Dendritic cell treated with granulocyte-macrophage colony-stimulating factor and Interleukin-4, amounts not matched to agents 40 ng/mL and 50 ng/mL, for 4 days (primary cell): ENCODE results near the gene MYOM3.

ENCODE experiments used
- H3K27ac Mint-ChIP-seq: one replicate; pipeline ENCODE4 v1.8.0; 2022; ENCODE audit warnings: mild to moderate bottlenecking, mixed read lengths
- H3K27me3 Mint-ChIP-seq: one replicate; pipeline ENCODE4 v1.8.0; 2022; ENCODE audit warnings: mild to moderate bottlenecking, mixed read lengths
- H3K36me3 Mint-ChIP-seq: one replicate; pipeline ENCODE4 v1.8.0; 2022; ENCODE audit warnings: low read depth, mixed read lengths
- H3K4me1 Mint-ChIP-seq: one replicate; pipeline ENCODE4 v1.8.0; 2022; ENCODE audit warnings: low read depth, mixed read lengths
- H3K4me3 Mint-ChIP-seq: one replicate; pipeline ENCODE4 v1.8.0; 2022; ENCODE audit warnings: mild to moderate bottlenecking, moderate library complexity, mixed read lengths
- H3K9me3 Mint-ChIP-seq: one replicate; pipeline ENCODE4 v1.8.0; 2022; ENCODE audit warnings: mixed read lengths
- intact Hi-C: fragments of 100-400 bp; cut with micrococcal nuclease; formaldehyde crosslinking; loops from one replicate; pipeline ENCODE4 v1.15.0; 2022

MYOM3 gene

DNA sequence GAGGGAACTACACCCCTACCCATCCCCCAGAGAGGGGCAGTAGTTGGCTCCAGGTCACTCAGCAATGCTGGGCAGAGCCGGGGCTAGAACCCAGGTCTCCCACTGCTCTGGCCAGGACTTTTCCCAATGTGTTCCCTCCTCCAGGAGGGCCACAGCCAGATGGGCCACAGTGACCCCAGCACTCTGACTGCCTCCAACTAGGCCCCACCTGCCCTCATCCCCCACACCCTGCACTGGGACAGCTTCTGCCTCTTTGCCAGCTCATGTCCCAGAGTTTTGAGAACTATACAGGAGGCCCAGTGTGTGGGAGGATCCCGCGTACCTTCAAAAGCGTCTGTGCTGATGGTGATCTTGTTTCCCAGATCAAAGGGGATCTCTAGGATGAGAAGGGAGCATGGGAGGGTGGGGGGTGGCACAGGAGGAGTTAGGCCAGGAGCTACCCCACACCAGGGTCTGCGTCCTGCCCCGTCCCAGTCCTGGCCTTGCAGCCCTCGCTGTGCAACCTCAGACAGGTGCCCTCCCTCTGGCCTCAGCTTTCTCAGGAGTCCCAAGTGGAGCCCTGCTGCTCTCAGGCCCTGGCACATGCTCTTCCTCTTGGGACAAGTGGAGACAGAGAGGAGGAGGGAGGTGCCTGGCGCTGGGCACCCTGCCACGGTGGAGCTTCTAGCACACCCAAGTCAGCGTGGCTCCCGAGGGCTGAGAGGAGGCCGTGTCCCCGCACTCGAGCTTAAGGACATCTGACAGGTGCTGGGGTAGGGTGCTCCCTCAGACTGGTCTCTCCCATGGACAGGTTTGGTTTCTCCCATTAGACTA is 22.0 kb downstream of the MYOM3 start:
- Mint-ChIP-seq H3K9me3 (no peaks in the 10 kb centered on the region), H3K27me3 (peaks cover 3% of the 10 kb centered on the region)

DNA sequence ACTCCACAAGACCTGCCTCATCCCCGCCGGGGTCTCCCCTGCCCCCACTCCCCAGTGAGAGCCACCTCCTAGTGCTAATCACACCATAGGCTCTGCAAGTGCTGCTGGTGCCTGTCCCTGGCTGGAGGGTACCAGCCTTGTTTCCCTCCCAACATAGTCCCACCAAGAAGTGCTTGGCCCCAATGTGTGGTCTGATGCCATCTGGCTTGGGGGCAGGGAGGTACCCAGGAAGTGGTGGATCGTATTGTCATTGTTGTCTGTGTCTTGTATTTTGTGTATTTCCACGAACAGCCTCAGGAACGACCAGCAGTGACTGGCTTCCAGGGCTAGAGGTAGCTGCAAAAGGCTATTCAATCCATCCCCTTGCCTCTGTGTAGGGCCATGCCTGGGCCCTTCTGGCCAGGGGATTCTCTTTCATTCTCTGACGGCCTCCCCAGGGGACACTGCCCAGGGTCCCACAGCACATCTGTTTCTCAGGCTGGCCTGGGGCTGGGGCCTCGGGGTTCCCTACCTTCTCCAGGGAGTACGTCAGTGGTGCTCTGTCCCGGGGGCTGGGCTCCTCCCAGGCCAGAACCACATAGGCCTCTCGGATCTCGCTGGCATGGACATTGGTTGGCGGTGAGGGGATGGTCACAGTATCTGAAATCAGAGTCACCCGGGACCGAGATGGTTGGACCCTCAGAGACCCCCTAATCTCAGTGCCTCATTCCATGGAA is 22.8 kb downstream of the MYOM3 start:
- H3K9me3 Mint-ChIP-seq = no peaks in the 10 kb centered on the region
- intact Hi-C loops = no loop called here
- H3K27me3 Mint-ChIP-seq = peaks cover 1% of the 10 kb centered on the region
- no peak overlapping the region for H3K27ac Mint-ChIP-seq
- H3K36me3 Mint-ChIP-seq = no peaks in the 10 kb centered on the region
- H3K4me1 Mint-ChIP-seq = no peaks in the 10 kb centered on the region
- no peak overlapping the region for H3K4me3 Mint-ChIP-seq

More for the DNA sequence above, 22.0 kb downstream of the MYOM3 start:
- Mint-ChIP-seq H3K36me3 (no peaks in the 10 kb centered on the region), H3K27ac (no peak overlapping the region), H3K4me1 (no peaks in the 10 kb centered on the region), H3K4me3 (no peak overlapping the region)
- intact Hi-C loops = no loop called here

DNA sequence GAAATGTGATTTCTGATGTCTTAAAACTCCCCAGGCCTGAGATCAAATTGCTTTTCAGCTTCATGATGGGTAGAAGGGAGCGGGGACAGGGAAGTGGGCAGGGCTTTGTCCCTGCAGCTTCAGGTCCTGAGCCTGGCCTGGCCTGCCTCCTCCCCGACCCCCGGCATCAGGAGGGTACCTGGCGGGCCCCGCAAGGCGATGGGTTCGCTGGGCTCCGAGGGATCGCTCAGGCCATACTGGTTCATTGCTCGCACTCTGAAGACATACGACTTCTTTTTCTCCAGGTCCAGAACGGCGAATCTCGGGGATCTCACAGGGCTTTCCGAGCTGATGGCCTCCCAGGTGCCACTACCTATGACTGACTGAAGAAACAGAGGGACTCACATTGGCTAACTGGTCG is 25.5 kb downstream of the MYOM3 start:
- no peak overlapping the region for H3K4me3 Mint-ChIP-seq
- no peaks in the 10 kb centered on the region for H3K36me3 Mint-ChIP-seq
- H3K27ac Mint-ChIP-seq = no peak overlapping the region
- intact Hi-C loops = no loop called here
- no peaks in the 10 kb centered on the region for H3K9me3 Mint-ChIP-seq
- H3K27me3 Mint-ChIP-seq = peaks cover 1% of the 10 kb centered on the region
- H3K4me1 Mint-ChIP-seq = no peaks in the 10 kb centered on the region

DNA sequence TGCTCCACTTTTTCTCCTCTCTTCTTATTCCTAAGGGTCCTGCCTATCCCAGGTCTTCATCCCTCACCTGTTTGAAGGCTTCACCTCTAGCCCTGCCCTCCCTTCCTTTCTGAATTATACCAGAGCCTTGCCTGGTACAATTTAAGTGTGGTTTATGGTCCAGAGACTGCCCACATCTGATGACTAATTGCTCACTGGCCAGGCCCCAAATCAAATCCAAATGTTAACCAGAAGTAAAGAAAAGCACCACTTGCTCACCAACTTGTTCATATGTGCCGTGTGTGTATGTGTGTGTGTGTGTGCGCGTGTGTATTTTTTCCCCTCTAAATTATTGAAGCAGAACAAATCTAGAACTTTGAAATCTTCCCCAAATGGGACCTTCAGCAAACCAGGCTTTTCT is 26.4 kb downstream of the MYOM3 start:
- Mint-ChIP-seq H3K27ac (no peak overlapping the region), H3K27me3 (peaks cover 1% of the 10 kb centered on the region), H3K9me3 (no peaks in the 10 kb centered on the region), H3K36me3 (no peaks in the 10 kb centered on the region), H3K4me3 (no peak overlapping the region), H3K4me1 (no peaks in the 10 kb centered on the region)
- intact Hi-C loops = no loop called here

DNA sequence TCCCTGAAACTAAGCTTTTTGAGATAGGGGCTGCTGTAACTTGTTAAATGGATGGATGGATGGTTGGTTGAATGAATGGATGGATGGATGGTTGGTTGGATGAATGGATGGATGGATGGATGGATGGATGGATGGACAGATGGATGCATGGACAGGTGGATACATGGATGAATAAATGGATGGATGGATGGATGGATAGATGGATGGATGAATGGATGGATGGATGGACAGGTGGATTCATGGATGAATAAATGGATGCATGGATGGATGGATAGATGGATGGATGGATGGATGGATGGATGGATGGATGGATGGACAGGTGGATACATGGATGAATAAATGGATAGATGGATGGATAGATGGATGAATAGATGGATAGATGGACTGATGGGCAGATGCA is 26.9 kb downstream of the MYOM3 start:
- intact Hi-C loops = no loop called here
- H3K36me3 Mint-ChIP-seq = no peaks in the 10 kb centered on the region
- no peak overlapping the region for H3K27ac Mint-ChIP-seq
- no peaks in the 10 kb centered on the region for H3K4me1 Mint-ChIP-seq
- H3K4me3 Mint-ChIP-seq = no peak overlapping the region
- no peaks in the 10 kb centered on the region for H3K9me3 Mint-ChIP-seq
- H3K27me3 Mint-ChIP-seq = peaks cover 1% of the 10 kb centered on the region

DNA sequence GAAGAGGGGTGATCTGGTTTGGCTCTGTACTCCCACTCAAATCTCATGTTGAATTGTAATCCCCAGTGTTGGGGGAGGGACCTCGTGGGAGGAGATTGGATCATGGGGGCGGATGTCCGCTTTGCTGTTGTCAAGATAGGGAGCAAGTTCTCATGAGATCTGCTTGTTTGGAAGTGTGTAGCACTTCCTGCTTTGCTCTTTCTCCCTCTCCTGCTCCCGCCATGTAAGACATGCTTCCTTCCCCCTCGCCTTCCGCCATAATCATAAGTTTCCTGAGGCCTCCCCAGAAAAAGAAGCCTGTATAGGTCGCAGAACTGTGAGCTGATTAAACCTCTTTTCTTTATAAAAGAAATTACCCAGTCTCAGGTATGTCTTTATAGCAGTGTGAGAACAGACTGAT is 27.9 kb downstream of the MYOM3 start:
- Mint-ChIP-seq H3K4me3 (no peak overlapping the region), H3K9me3 (no peaks in the 10 kb centered on the region), H3K27ac (no peak overlapping the region), H3K36me3 (no peaks in the 10 kb centered on the region), H3K4me1 (no peaks in the 10 kb centered on the region), H3K27me3 (peaks cover 1% of the 10 kb centered on the region)
- intact Hi-C loops = no loop called here

DNA sequence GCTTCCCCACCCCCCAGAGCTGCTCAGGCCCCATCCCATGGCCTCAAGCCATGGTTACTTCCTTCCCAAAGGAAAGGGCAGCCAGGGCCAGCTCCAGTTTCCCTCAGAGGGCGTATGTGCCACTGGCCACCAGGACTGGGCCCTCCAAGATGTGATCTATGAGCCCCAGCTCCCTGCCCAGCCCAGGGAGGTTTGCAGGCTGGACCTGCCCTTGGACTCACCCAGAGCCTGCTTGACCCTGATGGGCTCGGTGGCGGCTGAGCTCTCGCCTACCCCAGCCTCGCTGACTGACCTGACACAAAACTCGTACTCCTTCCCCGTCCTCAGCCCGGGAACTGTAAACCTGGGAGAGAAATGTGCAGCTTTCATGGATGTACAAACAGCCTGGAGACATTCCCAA is 29.6 kb downstream of the MYOM3 start:
- Mint-ChIP-seq H3K9me3 (no peaks in the 10 kb centered on the region), H3K4me1 (no peaks in the 10 kb centered on the region), H3K27me3 (peaks cover 1% of the 10 kb centered on the region), H3K27ac (no peak overlapping the region), H3K36me3 (no peaks in the 10 kb centered on the region), H3K4me3 (no peak overlapping the region)
- intact Hi-C loops = no loop called here

DNA sequence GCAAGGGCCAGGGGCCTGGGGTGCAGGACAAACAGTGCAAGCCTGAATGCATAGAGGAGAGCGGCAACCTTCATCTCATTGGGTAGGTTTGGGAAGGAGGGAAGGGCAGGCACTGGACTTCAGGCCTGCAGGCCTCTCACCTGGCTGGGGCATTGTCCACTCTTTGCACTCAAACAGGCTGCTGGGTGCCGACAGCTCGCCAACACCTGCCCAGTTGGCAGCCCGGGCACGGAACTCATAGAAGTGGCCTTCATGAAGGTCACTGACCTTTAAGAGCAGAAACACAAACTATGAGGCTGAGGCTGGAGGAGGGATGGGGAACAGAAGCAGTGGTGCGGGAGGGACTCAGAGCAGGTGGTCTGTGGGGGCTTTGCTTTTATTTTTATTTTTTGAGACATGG is 30.7 kb downstream of the MYOM3 start:
- Mint-ChIP-seq H3K27me3 (peaks cover 1% of the 10 kb centered on the region), H3K4me3 (no peak overlapping the region), H3K27ac (no peak overlapping the region), H3K4me1 (no peaks in the 10 kb centered on the region), H3K9me3 (no peaks in the 10 kb centered on the region), H3K36me3 (no peaks in the 10 kb centered on the region)
- intact Hi-C loops = no loop called here

DNA sequence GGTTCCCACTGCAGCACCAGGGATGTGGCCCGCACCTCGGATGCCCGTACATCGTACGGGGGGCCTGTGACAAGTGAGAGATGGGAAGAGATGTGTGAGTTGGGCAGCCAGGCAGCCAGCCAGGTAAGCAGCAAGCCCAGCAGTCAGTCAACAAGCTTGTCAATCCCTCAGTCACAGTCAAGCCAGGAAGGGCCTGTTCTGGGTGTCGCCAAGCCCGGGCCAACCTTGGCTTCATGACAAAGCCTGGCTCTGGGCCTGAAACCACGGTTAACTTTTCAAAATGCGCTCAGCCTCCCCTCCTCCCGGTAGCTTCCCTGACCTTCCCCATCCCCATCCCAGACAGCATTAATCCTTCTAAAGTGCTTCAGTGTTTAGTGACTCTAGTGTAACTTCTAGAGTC is 31.8 kb downstream of the MYOM3 start:
- Mint-ChIP-seq H3K36me3 (no peaks in the 10 kb centered on the region), H3K27me3 (no peaks in the 10 kb centered on the region), H3K4me1 (no peaks in the 10 kb centered on the region), H3K4me3 (no peak overlapping the region), H3K9me3 (no peaks in the 10 kb centered on the region), H3K27ac (no peak overlapping the region)
- intact Hi-C loops = no loop called here

DNA sequence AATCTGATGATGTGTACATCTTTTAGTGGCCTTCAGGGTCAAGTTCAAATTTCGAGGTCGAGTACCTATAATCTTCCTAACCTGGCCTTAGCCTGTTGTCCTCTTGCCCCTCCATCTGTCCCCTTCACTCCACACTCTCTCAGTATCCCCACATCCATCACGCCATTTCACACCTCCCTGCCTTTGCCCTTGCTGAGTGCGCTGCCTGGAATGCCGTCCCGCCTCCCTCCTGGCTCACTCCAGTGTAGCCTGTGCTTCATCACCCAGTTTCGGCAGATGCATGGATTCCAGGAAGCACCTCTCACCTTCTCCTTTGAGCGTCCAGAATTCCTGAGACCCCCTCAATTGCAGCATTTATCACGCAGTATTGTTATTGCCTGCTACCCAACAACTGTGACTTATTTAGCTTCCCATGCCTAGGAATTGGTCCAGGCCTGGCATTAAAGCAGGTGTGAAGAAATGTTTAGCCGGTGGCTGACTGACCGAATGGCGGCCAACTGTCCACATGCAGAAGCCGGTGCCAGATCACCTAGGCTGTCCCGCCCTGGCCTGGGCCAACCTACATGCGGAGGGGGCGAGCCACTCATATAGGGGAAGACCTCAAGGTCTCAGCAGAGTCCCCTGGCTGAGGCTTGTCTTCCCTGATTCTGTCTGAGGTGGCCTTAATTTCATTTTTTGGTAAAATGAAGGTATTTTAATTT is 34.5 kb downstream of the MYOM3 start:
- intact Hi-C loops = no loop called here
- no peaks in the 10 kb centered on the region for H3K27me3 Mint-ChIP-seq
- no peak overlapping the region for H3K4me3 Mint-ChIP-seq
- no peaks in the 10 kb centered on the region for H3K4me1 Mint-ChIP-seq
- no peaks in the 10 kb centered on the region for H3K9me3 Mint-ChIP-seq
- no peak overlapping the region for H3K27ac Mint-ChIP-seq
- no peaks in the 10 kb centered on the region for H3K36me3 Mint-ChIP-seq

DNA sequence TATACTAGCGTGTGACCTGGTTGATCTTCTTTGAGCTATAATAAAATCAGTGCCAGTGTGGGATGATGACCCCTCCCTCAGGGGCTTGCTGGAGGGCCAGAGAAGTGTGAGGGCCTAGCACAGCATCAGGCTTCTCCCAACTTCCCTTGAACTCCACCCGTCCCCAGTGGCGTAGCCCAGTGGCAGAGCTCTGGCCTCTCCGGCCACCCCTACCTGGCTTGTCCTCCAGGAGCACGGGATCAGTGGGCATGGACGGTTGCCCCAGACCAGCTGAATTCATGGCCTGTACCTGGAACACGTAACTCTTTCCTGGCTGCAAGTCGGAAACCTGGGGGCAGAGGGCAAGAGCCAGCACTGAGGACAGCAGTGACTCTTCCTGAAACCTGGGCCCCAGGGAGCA is 36.0 kb downstream of the MYOM3 start:
- no peaks in the 10 kb centered on the region for H3K4me1 Mint-ChIP-seq
- H3K4me3 Mint-ChIP-seq = no peak overlapping the region
- intact Hi-C loops = no loop called here
- H3K36me3 Mint-ChIP-seq = no peaks in the 10 kb centered on the region
- H3K27me3 Mint-ChIP-seq = peaks cover under 1% of the 10 kb centered on the region
- no peak overlapping the region for H3K27ac Mint-ChIP-seq
- no peaks in the 10 kb centered on the region for H3K9me3 Mint-ChIP-seq

DNA sequence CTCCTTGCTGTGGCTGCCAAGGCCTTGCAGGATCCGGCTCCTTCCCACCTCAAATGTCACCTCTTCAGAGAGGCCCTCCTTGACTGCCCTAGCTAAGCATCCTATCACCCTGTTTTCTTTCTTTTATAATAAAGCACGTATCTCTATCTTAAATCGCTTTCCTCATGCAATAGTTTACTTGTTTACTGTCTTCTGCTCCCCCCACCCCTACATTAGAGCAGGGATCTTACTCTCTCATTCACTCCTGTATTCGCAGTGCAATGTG is 36.4 kb downstream of the MYOM3 start:
- no peaks in the 10 kb centered on the region for H3K4me1 Mint-ChIP-seq
- H3K27me3 Mint-ChIP-seq = peaks cover 1% of the 10 kb centered on the region
- no peak overlapping the region for H3K4me3 Mint-ChIP-seq
- H3K36me3 Mint-ChIP-seq = no peaks in the 10 kb centered on the region
- H3K27ac Mint-ChIP-seq = no peak overlapping the region
- no peaks in the 10 kb centered on the region for H3K9me3 Mint-ChIP-seq
- intact Hi-C loops = no loop called here

DNA sequence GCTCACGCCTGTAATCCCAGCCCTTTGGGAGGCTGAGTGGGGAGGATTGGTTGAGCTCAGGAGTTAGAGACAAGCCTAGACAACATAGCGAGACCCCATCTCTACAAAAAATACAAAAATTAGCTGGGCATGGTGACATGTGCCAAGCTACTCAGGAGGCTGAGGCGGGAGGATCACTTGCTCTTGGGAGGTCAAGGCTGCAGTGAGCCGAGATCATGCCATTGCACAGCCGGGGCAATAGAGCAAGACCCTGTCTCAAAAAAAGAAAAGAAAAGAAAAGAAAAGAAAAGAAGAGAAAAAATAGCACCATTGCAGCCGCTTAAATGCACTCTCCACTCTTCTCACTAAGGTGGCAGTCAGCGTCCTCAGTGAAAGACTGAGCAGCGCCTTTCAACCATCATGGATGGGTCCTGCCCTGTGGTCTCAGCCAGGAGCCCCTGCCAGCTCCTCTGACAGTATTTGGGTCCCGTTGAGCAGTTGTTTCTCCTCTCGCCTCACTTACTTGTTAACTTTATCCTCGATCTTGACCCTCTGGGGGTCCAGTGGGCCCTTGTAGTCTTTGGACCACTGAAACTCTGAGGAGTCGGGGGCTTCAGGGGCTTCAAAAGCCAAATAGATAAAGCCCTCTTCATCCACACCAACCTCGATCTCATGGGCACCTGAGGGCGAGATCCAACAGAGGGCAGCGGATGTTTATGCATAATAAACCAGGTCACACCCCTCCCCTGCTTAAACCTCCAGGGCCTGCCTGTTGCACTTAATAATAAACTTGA is 36.9 kb downstream of the MYOM3 start:
- Mint-ChIP-seq H3K27ac (no peak overlapping the region), H3K9me3 (no peaks in the 10 kb centered on the region), H3K4me3 (no peak overlapping the region), H3K27me3 (peaks cover 1% of the 10 kb centered on the region), H3K36me3 (no peaks in the 10 kb centered on the region), H3K4me1 (no peaks in the 10 kb centered on the region)
- intact Hi-C loops = loop anchor here (5.0 kb wide), 1 partner anchor 317 kb away; no protein-coding TSS in a partner anchor

DNA sequence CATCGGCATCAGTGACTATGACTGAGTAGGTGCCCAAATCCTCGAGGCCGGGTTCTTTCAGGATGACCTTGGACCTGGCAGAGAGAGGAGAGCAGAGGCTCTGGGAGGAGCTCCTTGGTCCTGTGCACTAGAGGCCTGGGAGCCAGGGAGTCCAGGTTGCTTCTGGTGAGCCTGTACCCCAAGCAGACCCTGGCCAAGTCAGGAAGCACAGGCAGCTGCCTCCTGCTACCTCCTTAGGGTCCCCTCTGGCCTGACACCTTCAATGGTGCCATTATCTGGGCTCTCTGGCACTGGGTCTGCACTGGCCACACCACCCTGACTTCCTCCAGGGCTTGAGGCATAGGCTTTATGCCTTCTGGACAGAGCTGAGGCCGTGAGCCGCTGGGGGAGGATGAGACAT is 37.7 kb downstream of the MYOM3 start:
- intact Hi-C loops = loop anchor here (5.0 kb wide), 1 partner anchor 318 kb away; no protein-coding TSS in a partner anchor
- H3K9me3 Mint-ChIP-seq = no peaks in the 10 kb centered on the region
- H3K27me3 Mint-ChIP-seq = peaks cover 3% of the 10 kb centered on the region
- H3K4me3 Mint-ChIP-seq = no peak overlapping the region
- H3K27ac Mint-ChIP-seq = no peak overlapping the region
- no peaks in the 10 kb centered on the region for H3K36me3 Mint-ChIP-seq
- H3K4me1 Mint-ChIP-seq = peaks cover 5% of the 10 kb centered on the region
